K562 (cell line): Measurements from ENCODE around the gene PLEKHM2. TPM values are rescaled to one million over a fixed set of nuclear protein-coding genes. Genes with fewer than 3 reads are reported as not detected.

Source experiments
- ATAC-seq: fragments of 200-7000 bp; cut with Tn5 transposase; 3 replicates; pipeline ENCODE4 v1.9.1; 2020; ENCODE audit warnings: moderate library complexity
- BruUV-seq: library from RNA; stranded (reverse); fragments of 400-500 nt; replicated peaks from 2 replicates; lab custom pipeline; 2021; lab: Mats Ljungman, UMichigan
- CTCF ChIA-PET: fragments of 300-600 bp; formaldehyde crosslinking; extraction: SDS; loops from one replicate; lab custom pipeline; 2021; ENCODE audit warnings: low intra/inter-chr PET ratio; lab: Yijun Ruan, JAX
- POLR2A ChIA-PET: fragments of 300-600, 350-650 bp; sonication (Branson Sonifier 250); formaldehyde crosslinking; extraction: SDS; loops from one replicate; lab custom pipeline; 2021; ENCODE audit warnings: antibody characterized with exemption, inconsistent platforms; lab: Yijun Ruan, JAX
- DNase-seq, 4 experiments: peaks; one replicate each; pipeline versions ENCODE4 v3.0.0 to v3.0.0-alpha.2; 2011 to 2018; ENCODE audit warnings: low spot score in 3 of 4, mixed read lengths in 3 of 4; ENCODE audit errors: extremely low read depth in 1 of 4
- FAIRE-seq: peaks from 2 replicates; lab custom pipeline; 2011; peaks lifted over from hg19 to GRCh38; lab: Jason Lieb, UNC
- H2AFZ ChIP-seq: 2 replicates; pipeline ENCODE4 v1.6.0; 2011; ENCODE audit warnings: low read depth, low read length, control low read depth, inconsistent platforms
- H3K27ac ChIP-seq: fragments of 200-600 bp; 3 replicates; pipeline ENCODE4 v1.8.0; 2011; ENCODE audit warnings: low read depth, mild to moderate bottlenecking, control low read depth, inconsistent platforms, low read length, moderate library complexity, mixed read lengths; ENCODE audit errors: extremely low read depth
- H3K27me3 ChIP-seq, 2 experiments: fragments of 300-600 bp in 1 of 2; 2 replicates in 1 of 2; 3 replicates in 1 of 2; pipeline versions ENCODE4 v1.6.0 to v1.8.0; 2011; ENCODE audit warnings: inconsistent platforms in 2 of 2, low read length in 2 of 2, mild to moderate bottlenecking in 1 of 2, mixed read lengths in 1 of 2, moderate library complexity in 1 of 2; ENCODE audit not compliant: control insufficient read depth in 2 of 2, insufficient read depth in 2 of 2
- H3K36me3 ChIP-seq: fragments of 300-600 bp; 3 replicates; pipeline ENCODE4 v1.8.0; 2011; ENCODE audit warnings: mild to moderate bottlenecking, low read length, inconsistent platforms; ENCODE audit not compliant: control insufficient read depth, insufficient read depth
- H3K4me1 ChIP-seq, 2 experiments: fragments of 200-600 bp in 1 of 2; replicated peaks in 1 of 2; 2 replicates in 1 of 2; 3 replicates in 1 of 2; pipeline versions ENCODE4 v1.5.1 to v1.8.0; 2011; ENCODE audit warnings: inconsistent platforms in 2 of 2, low read length in 2 of 2, mild to moderate bottlenecking in 1 of 2, mixed read lengths in 1 of 2, moderate library complexity in 1 of 2; ENCODE audit not compliant: control insufficient read depth in 2 of 2, insufficient read depth in 2 of 2
- H3K4me2 ChIP-seq: 2 replicates; pipeline ENCODE4 v1.6.1; 2011; ENCODE audit warnings: low read length, control low read depth, inconsistent platforms, mixed read lengths; ENCODE audit not compliant: insufficient read depth
- H3K4me3 ChIP-seq: fragments of 200-600 bp; sonication (generic), shearing (Covaris generic); 2 replicates; pipeline ENCODE4 v1.5.1; 2016; ENCODE audit warnings: control low read depth, inconsistent platforms
- H3K79me2 ChIP-seq: fragments of 200-600 bp; 3 replicates; pipeline ENCODE4 v1.8.0; 2011; ENCODE audit warnings: low read length, inconsistent platforms; ENCODE audit not compliant: control insufficient read depth, insufficient read depth
- H3K9ac ChIP-seq, 2 experiments: 2 replicates each; pipeline versions ENCODE4 v1.6.0 to v1.6.1; 2011; ENCODE audit warnings: low read depth in 2 of 2, low read length in 2 of 2, control low read depth in 1 of 2, inconsistent platforms in 1 of 2, mild to moderate bottlenecking in 1 of 2, mixed read lengths in 1 of 2; ENCODE audit not compliant: insufficient read depth in 1 of 2
- H3K9me1 ChIP-seq: one replicate; pipeline ENCODE4 v1.6.0; 2011; ENCODE audit warnings: inconsistent platforms, mild to moderate bottlenecking, low read length, moderate library complexity; ENCODE audit not compliant: control insufficient read depth, insufficient read depth
- H3K9me3 ChIP-seq: replicated peaks from 2 replicates; pipeline ENCODE4 v1.5.1; 2011; ENCODE audit warnings: low read depth, low read length, inconsistent platforms; ENCODE audit not compliant: control insufficient read depth, insufficient read depth
- H4K20me1 ChIP-seq: replicated peaks from 2 replicates; pipeline ENCODE4 v1.6.1; 2011; ENCODE audit warnings: low read length, inconsistent platforms, mixed read lengths; ENCODE audit not compliant: control insufficient read depth, insufficient read depth
- HDAC1 ChIP-seq, 2 experiments: fragments of 450-650 bp; IDR thresholded peaks; 2 replicates each; pipeline ENCODE4 v1.6.1; 2016 to 2017; ENCODE audit warnings: inconsistent platforms in 1 of 2, mild to moderate bottlenecking in 1 of 2, moderate library complexity in 1 of 2
- NFYB ChIP-seq: IDR thresholded peaks from 2 replicates; pipeline ENCODE4 v1.6.1; 2011; ENCODE audit warnings: mild to moderate bottlenecking, moderate library complexity; ENCODE audit not compliant: insufficient read length; ENCODE audit errors: extremely low read depth
- PCBP1 ChIP-seq: fragments of 200-400 bp; formaldehyde crosslinking; IDR thresholded peaks from 2 replicates; pipeline ENCODE4 v1.6.1; 2018; ENCODE audit warnings: mild to moderate bottlenecking, low read depth, low read length; ENCODE audit not compliant: poor library complexity, severe bottlenecking
- WGBS: fragments of 100-300 bp; shearing (Covaris generic); methylation state at CpG from one replicate; pipeline ENCODE4 v1.1.6; 2016; ENCODE audit warnings: low coverage, mixed read lengths; ENCODE audit not compliant: insufficient coverage; ENCODE audit errors: missing lambda C conversion rate; 5-methylcytosine and 5-hydroxymethylcytosine counted together
- in situ Hi-C: fragments of 300-500 bp; cut with MboI; formaldehyde crosslinking; loops from 4 replicates; pipeline ENCODE4 v1.15.0; 2018; ENCODE audit warnings: inconsistent platforms, mixed read lengths
- intact Hi-C: fragments of 100-400 bp; cut with micrococcal nuclease; formaldehyde crosslinking; loops from 2 replicates; pipeline ENCODE4 v1.14.2; 2022
- polyA plus RNA-seq, 8 experiments: library from polyadenylated mRNA; depleted of rRNA in 4 of 8; stranded (reverse) in 5 of 8; unstranded in 3 of 8; fragments of >200 nt; fragmentation: Nextera tagmentation in 2 of 8; fragmentation: Illumina TruSeq in 1 of 8; extraction: Ambion mirVana in 2 of 8; extraction: Trizol in 1 of 8; gene quantifications; 2 replicates each; pipeline versions ENCODE4 v1.2.1 to v1.2.3, GENCODE V29; 2011 to 2014; ENCODE audit warnings: inconsistent platforms in 1 of 8, missing spikeins in 1 of 8
- total RNA-seq, 7 experiments: library from RNA; depleted of rRNA in 6 of 7; stranded (reverse); fragments of >200 nt in 6 of 7; fragmentation: Illumina TruSeq in 2 of 7; extraction: Trizol in 2 of 7; gene quantifications; 2 replicates each; pipeline versions ENCODE4 v1.2.1 to v1.2.3, GENCODE V29; 2011 to 2021; ENCODE audit warnings: low replicate concordance in 1 of 7
- TF ChIP-seq, protein P1 (sequence below): fragments of 250-450 bp; sonication (Bioruptor Pico); IDR thresholded peaks from 2 replicates; pipeline ENCODE4 v1.8.0; 2021; ENCODE audit warnings: mild to moderate bottlenecking, moderate library complexity
- TF ChIP-seq, protein P2 (sequence below): fragments of 250-450 bp; sonication (Bioruptor Pico); IDR thresholded peaks from 2 replicates; pipeline ENCODE4 v1.5.1; 2021; ENCODE audit warnings: mild to moderate bottlenecking

Gene PLEKHM2
- total and polyA plus RNA-seq, 9 of the 15 experiments (the other 6 are each of a cell fraction or from before 2014, with no cell fraction given): 0.27 to 63.7 (median 33.2) TPM

DNA sequence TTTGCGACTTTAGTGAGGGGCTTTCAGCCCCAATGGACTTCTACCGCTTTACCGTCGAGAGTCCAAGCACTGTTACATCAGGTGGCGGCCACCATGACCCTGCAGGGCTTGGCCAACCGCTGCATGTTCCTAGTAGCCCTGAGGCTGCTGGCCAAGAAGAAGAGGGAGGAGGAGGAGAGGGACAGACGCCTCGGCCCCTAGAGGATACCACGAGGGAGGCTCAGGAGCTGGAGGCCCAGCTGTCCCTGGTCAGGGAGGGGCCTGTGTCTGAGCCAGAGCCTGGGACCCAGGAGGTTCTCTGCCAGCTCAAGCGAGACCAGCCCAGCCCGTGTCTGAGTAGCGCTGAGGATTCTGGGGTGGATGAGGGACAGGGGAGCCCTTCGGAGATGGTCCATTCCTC lies 43.3 kb downstream of the PLEKHM2 start:
- CTCF ChIA-PET: no interaction called here
- Histone ChIP-seq H3K4me3 (no peak overlapping the region), H2AFZ (no peak overlapping the region), H3K4me1 (peaks cover 0 to 36% of the 10 kb centered on the region in 2 experiments; a peak in 1 of 5 replicates), H3K79me2 (no peaks in the 10 kb centered on the region), H3K9me1 (no peaks in the 10 kb centered on the region), H3K9me3 (no peaks in the 10 kb centered on the region), H3K27ac (no peak overlapping the region), H3K4me2 (no peak overlapping the region), H4K20me1 (no peaks in the 10 kb centered on the region), H3K36me3 (peaks cover 80% of the 10 kb centered on the region; the same call in 2 of the 3 replicates), H3K9ac (no peak overlapping the region), H3K27me3 (no peaks in the 10 kb centered on the region)
- intact Hi-C loops: no loop called here
- TF ChIP-seq NFYB: no peak
- TF ChIP-seq HDAC1 (IDR thresholded peaks at IDR 0.05): no peak
- TF ChIP-seq, protein P1, sequence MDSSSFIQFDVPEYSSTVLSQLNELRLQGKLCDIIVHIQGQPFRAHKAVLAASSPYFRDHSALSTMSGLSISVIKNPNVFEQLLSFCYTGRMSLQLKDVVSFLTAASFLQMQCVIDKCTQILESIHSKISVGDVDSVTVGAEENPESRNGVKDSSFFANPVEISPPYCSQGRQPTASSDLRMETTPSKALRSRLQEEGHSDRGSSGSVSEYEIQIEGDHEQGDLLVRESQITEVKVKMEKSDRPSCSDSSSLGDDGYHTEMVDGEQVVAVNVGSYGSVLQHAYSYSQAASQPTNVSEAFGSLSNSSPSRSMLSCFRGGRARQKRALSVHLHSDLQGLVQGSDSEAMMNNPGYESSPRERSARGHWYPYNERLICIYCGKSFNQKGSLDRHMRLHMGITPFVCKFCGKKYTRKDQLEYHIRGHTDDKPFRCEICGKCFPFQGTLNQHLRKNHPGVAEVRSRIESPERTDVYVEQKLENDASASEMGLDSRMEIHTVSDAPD (CRISPR knock-in tag): no peak
- peak; percentile 33 for TF ChIP-seq PCBP1
- TF ChIP-seq, protein P2, sequence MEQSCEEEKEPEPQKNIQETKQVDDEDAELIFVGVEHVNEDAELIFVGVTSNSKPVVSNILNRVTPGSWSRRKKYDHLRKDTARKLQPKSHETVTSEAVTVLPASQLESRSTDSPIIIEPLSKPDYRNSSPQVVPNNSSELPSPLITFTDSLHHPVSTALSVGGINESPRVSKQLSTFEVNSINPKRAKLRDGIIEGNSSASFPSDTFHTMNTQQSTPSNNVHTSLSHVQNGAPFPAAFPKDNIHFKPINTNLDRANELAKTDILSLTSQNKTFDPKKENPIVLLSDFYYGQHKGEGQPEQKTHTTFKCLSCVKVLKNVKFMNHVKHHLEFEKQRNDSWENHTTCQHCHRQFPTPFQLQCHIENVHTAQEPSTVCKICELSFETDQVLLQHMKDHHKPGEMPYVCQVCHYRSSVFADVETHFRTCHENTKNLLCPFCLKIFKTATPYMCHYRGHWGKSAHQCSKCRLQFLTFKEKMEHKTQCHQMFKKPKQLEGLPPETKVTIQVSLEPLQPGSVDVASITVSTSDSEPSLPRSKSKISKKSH: no peak
- BruUV-seq: no TSS peak
- POLR2A ChIA-PET: interaction anchor here (0.7 to 1.5 kb wide), 3 partner anchors 10 to 110 kb away, joined by 3 to 5 read pairs (median 5); no protein-coding TSS in a partner anchor
- DNase-seq (no peak), ATAC-seq (peak; percentile 6; the same call in 1 of the 3 replicates), FAIRE-seq (no peak)
- in situ Hi-C loops: no loop called here
- WGBS: 81% methylated on average over 12 of the region's 13 CpGs
